NCI-H748 treated with DMSO at 0.1 percent for 48 hours (cell line): Measurements from ENCODE around the gene CYP27C1.
"Not testable (repeated sequence)": the region's sequence is repeated elsewhere in the genome, so short reads cannot be mapped to it uniquely, and the experiment has no call there.

Experiments
- DNase-seq: peaks from one replicate; lab custom pipeline; 2025; lab: John Stamatoyannopoulos, UW

Gene CYP27C1

GRCh38 chr2:127224135-127224534 is 4.0 kb upstream of the CYP27C1 start:
- not testable (repeated sequence) for DNase-seq

- no peak for DNase-seq
Measured at GRCh38 chr2:127220768-127221527, 849 bp upstream of the CYP27C1 start.

- no peak for DNase-seq
Measured at GRCh38 chr2:127219171-127220070, 678 bp downstream of the CYP27C1 start.

GRCh38 chr2:127218812-127219170 is 1.3 kb downstream of the CYP27C1 start:
- DNase-seq: no peak

- no peak for DNase-seq
Measured at GRCh38 chr2:127217470-127218325, 2.4 kb downstream of the CYP27C1 start.

DNA sequence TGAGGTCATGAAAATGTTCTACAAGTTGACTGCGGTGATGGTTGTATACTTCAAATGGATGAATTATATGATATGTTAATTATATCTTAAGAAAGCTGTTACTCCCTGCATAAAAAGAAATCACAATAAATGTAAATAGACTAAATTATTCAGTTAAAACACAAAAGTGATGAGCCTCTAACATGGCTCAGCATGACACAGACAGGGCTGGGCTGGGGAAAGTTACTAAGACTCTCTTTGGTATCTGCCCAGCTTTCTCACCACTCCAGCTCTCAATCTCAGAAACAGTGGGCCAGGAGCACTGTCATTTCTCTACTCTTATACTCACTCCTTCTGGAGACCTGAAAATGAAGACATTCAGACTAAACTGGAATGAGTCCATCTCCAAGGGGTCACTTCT is 3.5 kb downstream of the CYP27C1 start:
- no peak for DNase-seq

GRCh38 chr2:127216095-127216494 is 4.0 kb downstream of the CYP27C1 start:
- DNase-seq: no peak

DNA sequence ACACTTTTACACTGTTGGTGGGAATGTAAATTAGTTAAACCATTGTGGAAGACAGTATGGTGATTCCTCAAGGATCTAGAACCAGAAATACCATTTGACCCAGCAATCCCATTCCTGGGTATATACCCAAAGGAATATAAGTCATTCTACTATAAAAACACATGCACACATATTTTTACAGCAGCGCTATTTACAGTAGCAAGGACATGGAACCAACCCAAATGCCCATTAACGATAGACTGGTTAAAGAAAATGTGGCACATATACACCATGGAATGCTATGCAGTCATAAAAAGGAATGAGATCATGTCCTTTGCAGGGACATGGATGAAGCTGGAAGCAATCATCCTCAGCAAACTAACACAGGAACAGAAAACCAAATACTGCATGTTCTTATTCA is 5.9 kb downstream of the CYP27C1 start:
- not testable (repeated sequence) for DNase-seq

GRCh38 chr2:127208313-127208712 is 11.8 kb downstream of the CYP27C1 start:
- DNase-seq: no peak

GRCh38 chr2:127205218-127206125 is 14.6 kb downstream of the CYP27C1 start:
- DNase-seq: no peak

DNA sequence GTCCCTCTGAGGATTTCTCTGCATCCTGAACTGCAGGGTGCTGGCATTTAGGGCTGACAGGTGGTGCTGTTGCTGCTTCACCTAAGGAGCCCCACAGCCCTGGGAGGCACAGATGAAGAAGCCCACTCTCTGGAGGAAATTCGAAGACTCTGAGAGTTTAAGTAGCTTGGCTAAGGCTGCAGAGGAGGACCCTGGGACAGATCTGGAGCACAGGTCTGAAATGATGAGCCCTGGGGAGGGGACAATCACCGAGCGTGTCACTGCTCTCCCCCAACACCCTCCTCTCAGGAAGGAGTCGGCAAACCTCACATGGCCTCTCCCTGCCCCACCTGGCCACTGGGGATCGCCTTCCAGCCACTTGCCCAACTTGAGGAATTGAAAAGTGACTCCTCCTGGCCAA is 18.6 kb downstream of the CYP27C1 start:
- no peak for DNase-seq

GRCh38 chr2:127200962-127201361 is 19.1 kb downstream of the CYP27C1 start:
- DNase-seq: no peak

- no peak for DNase-seq
Measured at GRCh38 chr2:127199223-127199622, 20.9 kb downstream of the CYP27C1 start.

DNA sequence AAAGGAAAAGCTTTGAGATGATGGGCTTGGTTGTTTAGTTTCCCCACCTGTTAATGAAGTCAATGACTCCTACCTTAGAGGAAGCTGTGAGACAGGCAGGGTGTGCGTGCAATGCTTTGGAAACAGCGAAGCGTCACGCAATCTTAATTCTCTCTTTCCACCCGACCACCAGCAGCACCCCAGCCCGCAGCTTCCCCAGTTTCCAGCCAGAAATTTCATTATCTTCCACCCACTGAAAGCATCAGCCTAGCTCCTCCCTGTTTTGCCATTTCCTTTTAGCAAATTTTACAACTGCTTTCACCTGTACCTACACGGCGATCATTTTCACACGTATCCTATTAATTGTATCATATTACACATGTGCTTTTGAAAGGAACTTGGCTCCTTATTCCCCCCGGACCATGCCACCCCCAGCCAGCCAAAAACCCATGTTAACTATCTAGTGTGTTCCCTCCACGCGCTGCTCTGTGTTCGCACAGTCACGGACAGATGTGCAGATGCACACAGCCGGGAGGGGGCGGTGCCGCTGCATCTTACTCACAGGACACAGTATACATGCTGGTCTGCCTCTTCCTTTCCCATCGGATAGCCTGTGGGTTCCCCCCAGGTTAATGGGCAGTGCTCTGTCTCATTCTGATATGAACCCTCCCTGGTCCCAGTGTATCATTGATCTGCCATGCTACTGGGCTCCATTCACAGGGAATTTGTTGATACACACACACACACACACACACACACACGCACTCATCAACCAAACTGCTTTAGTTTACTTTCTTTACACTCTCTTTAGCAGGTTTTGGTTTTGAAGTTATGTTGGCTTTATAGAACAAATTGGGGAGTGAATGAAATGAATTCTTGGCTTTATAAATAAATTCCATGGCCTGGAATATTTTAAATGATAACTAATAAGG is 22.4 kb downstream of the CYP27C1 start:
- DNase-seq: peak; percentile 30

DNA sequence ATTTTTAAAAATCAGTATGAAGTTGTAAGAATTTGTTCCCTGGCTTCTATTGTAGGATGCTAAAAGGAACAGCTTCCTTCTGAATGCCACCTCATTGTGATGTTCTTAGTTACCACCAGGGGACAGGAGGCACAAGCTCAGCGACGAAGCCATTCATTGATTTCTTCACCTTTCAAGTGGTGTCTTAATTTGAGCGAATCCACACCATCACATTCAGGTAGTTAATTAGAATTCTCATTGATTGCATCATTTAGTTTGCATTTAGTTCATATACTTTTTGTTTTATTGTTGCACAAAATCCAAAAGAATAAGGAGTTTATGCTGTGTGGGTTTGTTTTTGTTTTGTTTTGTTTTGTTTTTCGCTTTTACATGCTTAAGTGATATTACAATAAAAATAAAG is 23.1 kb downstream of the CYP27C1 start:
- DNase-seq: peak; percentile 31

- no peak for DNase-seq
Measured at GRCh38 chr2:127196549-127196948, 23.6 kb downstream of the CYP27C1 start.

GRCh38 chr2:127195140-127196074 is 24.7 kb downstream of the CYP27C1 start:
- DNase-seq: no peak

- no peak for DNase-seq
Measured at GRCh38 chr2:127194447-127194846, 25.7 kb downstream of the CYP27C1 start.

GRCh38 chr2:127193967-127194280 is 26.2 kb downstream of the CYP27C1 start:
- DNase-seq: no peak
